H9 (cell line): Measurements from ENCODE around the gene HDC. TPM values are rescaled to one million over a fixed set of nuclear protein-coding genes. Genes with fewer than 3 reads are reported as not detected.

Experiments
- DNase-seq: peaks from one replicate; pipeline ENCODE4 v3.0.0-alpha.2; 2017
- H2AFZ ChIP-seq: one replicate; pipeline ENCODE4 v1.6.1; 2013; ENCODE audit warnings: mild to moderate bottlenecking, low read length, control low read depth, moderate library complexity
- H2AK5ac ChIP-seq: 2 replicates; pipeline ENCODE4 v1.6.1; 2013; ENCODE audit warnings: low read length, control low read depth, mixed read lengths; ENCODE audit not compliant: insufficient read length
- H2BK120ac ChIP-seq: one replicate; pipeline ENCODE4 v1.6.1; 2013; ENCODE audit warnings: low read depth, mild to moderate bottlenecking, low read length, control low read depth, inconsistent platforms; ENCODE audit not compliant: poor library complexity, severe bottlenecking
- H2BK12ac ChIP-seq: 2 replicates; pipeline ENCODE4 v1.6.1; 2013; ENCODE audit warnings: low read length, control low read depth, mixed read lengths, low read depth; ENCODE audit not compliant: insufficient read length
- H2BK15ac ChIP-seq: 2 replicates; pipeline ENCODE4 v1.6.1; 2013; ENCODE audit warnings: low read depth, low read length, control low read depth
- H2BK20ac ChIP-seq: one replicate; pipeline ENCODE4 v1.6.1; 2013; ENCODE audit warnings: low read depth, mild to moderate bottlenecking, low read length, control low read depth, inconsistent platforms; ENCODE audit not compliant: poor library complexity, severe bottlenecking
- H2BK5ac ChIP-seq: 2 replicates; pipeline ENCODE4 v1.6.1; 2013; ENCODE audit warnings: low read length, control low read depth, mixed read lengths; ENCODE audit not compliant: insufficient read length
- H3K14ac ChIP-seq: 2 replicates; pipeline ENCODE4 v1.6.1; 2013; ENCODE audit warnings: low read length, control low read depth; ENCODE audit not compliant: insufficient read depth
- H3K18ac ChIP-seq: 2 replicates; pipeline ENCODE4 v1.6.1; 2013; ENCODE audit warnings: low read depth, mild to moderate bottlenecking, mixed read lengths, low read length, control low read depth; ENCODE audit not compliant: insufficient read length
- H3K23ac ChIP-seq: 2 replicates; pipeline ENCODE4 v1.6.1; 2013; ENCODE audit warnings: low read length, control low read depth, mixed read lengths, low read depth; ENCODE audit not compliant: insufficient read length
- H3K23me2 ChIP-seq: 2 replicates; pipeline ENCODE4 v1.6.1; 2013; ENCODE audit warnings: low read depth, mild to moderate bottlenecking, mixed read lengths, low read length, control low read depth; ENCODE audit not compliant: insufficient read length, poor library complexity, severe bottlenecking
- H3K27ac ChIP-seq: 2 replicates; pipeline ENCODE4 v1.5.1; 2013; ENCODE audit warnings: low read length, control low read depth, mixed read lengths, low read depth; ENCODE audit not compliant: insufficient read length
- H3K27me3 ChIP-seq: 2 replicates; pipeline ENCODE4 v1.6.1; 2013; ENCODE audit warnings: low read length, control low read depth, inconsistent platforms; ENCODE audit not compliant: insufficient read depth
- H3K4ac ChIP-seq: 2 replicates; pipeline ENCODE4 v1.6.1; 2013; ENCODE audit warnings: low read depth, mild to moderate bottlenecking, control low read depth, inconsistent platforms, low read length, moderate library complexity
- H3K4me1 ChIP-seq: 2 replicates; pipeline ENCODE4 v1.6.1; 2013; ENCODE audit warnings: low read length, control low read depth, inconsistent platforms; ENCODE audit not compliant: insufficient read depth
- H3K4me2 ChIP-seq: 2 replicates; pipeline ENCODE4 v1.6.1; 2013; ENCODE audit warnings: low read length, control low read depth, mixed read lengths; ENCODE audit not compliant: insufficient read length, insufficient read depth
- H3K56ac ChIP-seq: 2 replicates; pipeline ENCODE4 v1.6.1; 2013; ENCODE audit warnings: low read depth, mild to moderate bottlenecking, mixed read lengths, low read length, control low read depth; ENCODE audit not compliant: insufficient read length
- H3K79me1 ChIP-seq: 2 replicates; pipeline ENCODE4 v1.6.1; 2013; ENCODE audit warnings: low read depth, mild to moderate bottlenecking, moderate library complexity, low read length, control low read depth, inconsistent platforms; ENCODE audit not compliant: insufficient read depth, poor library complexity, severe bottlenecking
- H3K79me2 ChIP-seq: 2 replicates; pipeline ENCODE4 v1.6.1; 2013; ENCODE audit warnings: low read length, control low read depth, inconsistent platforms; ENCODE audit not compliant: insufficient read depth
- H3K9ac ChIP-seq: 2 replicates; pipeline ENCODE4 v1.6.1; 2013; ENCODE audit warnings: low read length, control low read depth, mixed read lengths; ENCODE audit not compliant: insufficient read length; ENCODE audit errors: extremely low read depth
- H3K9me3 ChIP-seq: one replicate; pipeline ENCODE4 v1.6.1; 2013; ENCODE audit warnings: low read depth, low read length, inconsistent platforms; ENCODE audit not compliant: control insufficient read depth
- H3T11ph ChIP-seq: one replicate; pipeline ENCODE4 v1.6.1; 2013; ENCODE audit warnings: mild to moderate bottlenecking, low read length, control low read depth, inconsistent platforms
- H4K20me1 ChIP-seq: one replicate; pipeline ENCODE4 v1.6.1; 2013; ENCODE audit not compliant: control insufficient read depth, insufficient read length, insufficient read depth
- H4K5ac ChIP-seq: 2 replicates; pipeline ENCODE4 v1.6.1; 2013; ENCODE audit warnings: low read depth, mild to moderate bottlenecking, mixed read lengths, low read length, control low read depth; ENCODE audit not compliant: insufficient read length
- H4K8ac ChIP-seq: replicated peaks from 2 replicates; pipeline ENCODE4 v1.6.1; 2013; ENCODE audit warnings: low read length, control low read depth, mixed read lengths, low read depth; ENCODE audit not compliant: insufficient read length
- H4K91ac ChIP-seq: 2 replicates; pipeline ENCODE4 v1.6.1; 2013; ENCODE audit warnings: low read depth, mild to moderate bottlenecking, moderate library complexity, mixed read lengths, low read length, control low read depth; ENCODE audit not compliant: insufficient read length
- H3K27ac Mint-ChIP-seq, 3 experiments: 2 replicates in 2 of 3; 3 replicates in 1 of 3; pipeline ENCODE4 v1.8.0; 2020 to 2021; ENCODE audit warnings: mixed read lengths in 3 of 3, mild to moderate bottlenecking in 1 of 3, moderate library complexity in 1 of 3
- H3K27me3 Mint-ChIP-seq: 2 replicates; pipeline ENCODE4 v1.8.0; 2021; ENCODE audit warnings: low read depth, mild to moderate bottlenecking, moderate library complexity, mixed read lengths
- H3K36me3 Mint-ChIP-seq, 3 experiments: 2 replicates in 2 of 3; 3 replicates in 1 of 3; pipeline ENCODE4 v1.8.0; 2020 to 2021; ENCODE audit warnings: low read depth in 3 of 3, mixed read lengths in 3 of 3; ENCODE audit not compliant: insufficient read depth in 1 of 3
- H3K4me1 Mint-ChIP-seq, 2 experiments: 2 replicates each; pipeline ENCODE4 v1.8.0; 2020; ENCODE audit warnings: mixed read lengths in 2 of 2
- H3K4me3 Mint-ChIP-seq, 2 experiments: 2 replicates in 1 of 2; 3 replicates in 1 of 2; pipeline ENCODE4 v1.8.0; 2020 to 2021; ENCODE audit warnings: mild to moderate bottlenecking in 2 of 2, mixed read lengths in 2 of 2, moderate library complexity in 1 of 2
- H3K9me3 Mint-ChIP-seq, 2 experiments: 2 replicates in 1 of 2; 3 replicates in 1 of 2; pipeline ENCODE4 v1.8.0; 2020; ENCODE audit warnings: mild to moderate bottlenecking in 2 of 2, mixed read lengths in 2 of 2, moderate library complexity in 1 of 2
- CTCF ChIP-seq: fragments of 200-600 bp; sonication (generic); conservative IDR thresholded peaks from 3 replicates; pipeline ENCODE4 v1.8.0; 2021; ENCODE audit warnings: antibody characterized with exemption, mild to moderate bottlenecking
- WGBS: extraction: QIAGEN DNeasy Blood & Tissue Kit; methylation state at CpG from one replicate; pipeline ENCODE4 v1.1.7; 2013; ENCODE audit warnings: missing lambda C conversion rate, low lambda C conversion rate, mixed read lengths; ENCODE audit not compliant: insufficient read length; ENCODE audit errors: extremely low coverage; 5-methylcytosine and 5-hydroxymethylcytosine counted together
- total RNA-seq: library from RNA; stranded (reverse); gene quantifications from 2 replicates; pipeline ENCODE4 v1.2.1, GENCODE V29; 2021

The HDC gene
- total RNA-seq, 1 experiment from 2014 or later: not detected

GRCh38 chr15:50247819-50248655 is 17.5 kb downstream of the HDC start:
- DNase-seq: no peak
- no peak overlapping the region; a peak in 1 of 7 replicates for H3K27ac Mint-ChIP-seq
- H2BK20ac ChIP-seq: no peak overlapping the region
- H3K36me3 Mint-ChIP-seq: no peaks in the 10 kb centered on the region
- H3K4me3 Mint-ChIP-seq: no peak overlapping the region
- H2BK120ac ChIP-seq: no peak overlapping the region
- TF ChIP-seq CTCF: no peak
- no peaks in the 10 kb centered on the region for H4K20me1 ChIP-seq
- no peak overlapping the region for H3K18ac ChIP-seq
- no peak overlapping the region for H3K4me2 ChIP-seq
- H2AFZ ChIP-seq: no peak overlapping the region
- no peak overlapping the region for H3K4ac ChIP-seq
- H3K9ac ChIP-seq: no peak overlapping the region
- no peaks in the 10 kb centered on the region for H3K79me2 ChIP-seq
- H3K23ac ChIP-seq: no peak overlapping the region
- no peak overlapping the region for H2BK15ac ChIP-seq
- H2BK12ac ChIP-seq: no peak overlapping the region
- no peak overlapping the region for H3K27ac ChIP-seq
- WGBS: no CpG with 5 or more reads among the region's 14 CpGs
- no peaks in the 10 kb centered on the region for H3K27me3 ChIP-seq
- H3K56ac ChIP-seq: no peak overlapping the region
- H3K79me1 ChIP-seq: no peaks in the 10 kb centered on the region
- H3K4me1 ChIP-seq: no peaks in the 10 kb centered on the region
- peaks cover 3% of the 10 kb centered on the region for H3K27me3 Mint-ChIP-seq
- H3K9me3 Mint-ChIP-seq: no peaks in the 10 kb centered on the region
- no peak overlapping the region for H4K8ac ChIP-seq
- H3K9me3 ChIP-seq: no peaks in the 10 kb centered on the region
- no peak overlapping the region for H3T11ph ChIP-seq
- no peak overlapping the region for H2AK5ac ChIP-seq
- H4K5ac ChIP-seq: no peak overlapping the region
- H3K14ac ChIP-seq: no peak overlapping the region
- H3K4me1 Mint-ChIP-seq: peaks cover 4 to 6% of the 10 kb centered on the region in 2 experiments; a peak in 3 of 4 replicates
- no peak overlapping the region for H2BK5ac ChIP-seq
- no peaks in the 10 kb centered on the region for H3K23me2 ChIP-seq
- no peak overlapping the region for H4K91ac ChIP-seq
